Mesodermal cell (in vitro differentiated cells): ENCODE results near the gene GPRC5B.

Experiments
- H3K27ac ChIP-seq: 2 replicates; pipeline ENCODE4 v1.7.0; 2013; ENCODE audit warnings: mild to moderate bottlenecking, low read depth, low read length, moderate library complexity; ENCODE audit not compliant: severe bottlenecking
- H3K36me3 ChIP-seq: 2 replicates; pipeline ENCODE4 v1.7.1; 2013; ENCODE audit warnings: mild to moderate bottlenecking, low read length, moderate library complexity; ENCODE audit not compliant: control insufficient read depth, insufficient read depth
- H3K4me1 ChIP-seq: one replicate; pipeline ENCODE4 v1.7.1; 2013; ENCODE audit warnings: mild to moderate bottlenecking, low read length; ENCODE audit not compliant: insufficient read depth, control insufficient read depth, poor library complexity, severe bottlenecking
- H3K4me3 ChIP-seq: 2 replicates; pipeline ENCODE4 v1.7.0; 2013; ENCODE audit warnings: low read length, control low read depth, mild to moderate bottlenecking; ENCODE audit not compliant: insufficient read depth, poor library complexity, severe bottlenecking; ENCODE audit errors: extremely low read depth
- H3K9me3 ChIP-seq: 2 replicates; pipeline ENCODE4 v1.7.1; 2013; ENCODE audit warnings: mild to moderate bottlenecking, low read length, moderate library complexity; ENCODE audit not compliant: control insufficient read depth
- WGBS, 2 experiments: methylation state at CpG; one replicate each; pipeline ENCODE4 v1.1.5; 2013; ENCODE audit warnings: missing lambda C conversion rate in 2 of 2; ENCODE audit not compliant: insufficient coverage in 2 of 2; 5-methylcytosine and 5-hydroxymethylcytosine counted together

GPRC5B gene

DNA sequence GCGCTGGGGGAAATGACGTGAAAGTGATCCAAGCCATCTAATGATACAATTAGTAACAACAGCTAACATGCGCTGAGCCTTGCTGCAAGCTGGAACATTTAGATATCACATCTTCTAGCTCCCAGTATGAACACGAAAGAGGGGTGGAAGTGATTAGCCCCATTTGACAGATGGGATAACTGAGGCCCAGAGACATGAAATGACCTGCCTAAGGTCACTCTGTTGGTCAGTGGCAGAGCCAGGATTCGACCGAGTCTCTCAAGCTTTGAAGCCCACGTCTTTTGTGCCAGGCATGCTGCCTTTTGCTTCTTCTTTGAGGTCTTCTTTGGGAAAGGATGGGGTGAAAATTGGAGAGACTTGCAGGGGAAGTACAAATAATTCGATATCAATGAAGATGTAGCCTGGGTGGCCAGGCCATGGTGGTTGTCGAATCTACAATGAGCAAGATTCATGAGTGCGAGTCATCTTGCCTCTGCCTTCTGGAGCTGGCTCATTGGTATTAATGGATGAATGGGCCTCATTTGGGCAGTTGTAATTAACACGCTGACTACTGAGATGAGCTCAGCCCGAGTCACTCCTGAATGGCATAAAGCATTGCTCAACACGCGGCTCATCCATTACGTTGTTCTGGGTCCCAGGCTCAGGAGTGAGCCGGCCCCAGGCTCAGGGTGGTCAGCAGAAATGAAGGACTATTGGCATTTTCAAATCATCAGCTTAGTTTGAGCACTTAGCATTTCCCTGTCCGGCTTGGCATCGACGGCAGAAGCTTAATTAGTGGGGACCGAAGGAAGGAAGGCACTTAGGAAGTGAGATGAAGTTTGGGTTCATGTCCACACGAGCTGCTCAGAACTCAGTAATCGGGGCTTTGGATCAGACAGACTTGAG, 28.0 kb upstream of the GPRC5B start:
- Histone ChIP-seq H3K4me1 (peaks cover 4% of the 10 kb centered on the region), H3K36me3 (no peaks in the 10 kb centered on the region), H3K27ac (peak overlapping the region; percentile 36), H3K4me3 (no peak overlapping the region), H3K9me3 (no peaks in the 10 kb centered on the region)
- WGBS, 2 experiments = 82 to 86% methylated on average over 20 to 21 of the region's 22 CpGs

- H3K4me3 ChIP-seq = no peak overlapping the region
- no peak overlapping the region for H3K27ac ChIP-seq
- 79 to 89% methylated on average over 7 to 8 of the region's 8 CpGs for WGBS, 2 experiments
- H3K36me3 ChIP-seq = no peaks in the 10 kb centered on the region
- peaks cover 4% of the 10 kb centered on the region for H3K4me1 ChIP-seq
- no peaks in the 10 kb centered on the region for H3K9me3 ChIP-seq
Observed at GRCh38 chr16:19911747-19912454, 27.3 kb upstream of the GPRC5B start.

GRCh38 chr16:19911204-19911603, 26.6 kb upstream of the GPRC5B start:
- Histone ChIP-seq H3K27ac (no peak overlapping the region), H3K36me3 (no peaks in the 10 kb centered on the region), H3K9me3 (no peaks in the 10 kb centered on the region), H3K4me1 (peaks cover 4% of the 10 kb centered on the region), H3K4me3 (no peak overlapping the region)
- 71 to 100% methylated on average over 1 of the region's 2 CpGs for WGBS, 2 experiments

DNA sequence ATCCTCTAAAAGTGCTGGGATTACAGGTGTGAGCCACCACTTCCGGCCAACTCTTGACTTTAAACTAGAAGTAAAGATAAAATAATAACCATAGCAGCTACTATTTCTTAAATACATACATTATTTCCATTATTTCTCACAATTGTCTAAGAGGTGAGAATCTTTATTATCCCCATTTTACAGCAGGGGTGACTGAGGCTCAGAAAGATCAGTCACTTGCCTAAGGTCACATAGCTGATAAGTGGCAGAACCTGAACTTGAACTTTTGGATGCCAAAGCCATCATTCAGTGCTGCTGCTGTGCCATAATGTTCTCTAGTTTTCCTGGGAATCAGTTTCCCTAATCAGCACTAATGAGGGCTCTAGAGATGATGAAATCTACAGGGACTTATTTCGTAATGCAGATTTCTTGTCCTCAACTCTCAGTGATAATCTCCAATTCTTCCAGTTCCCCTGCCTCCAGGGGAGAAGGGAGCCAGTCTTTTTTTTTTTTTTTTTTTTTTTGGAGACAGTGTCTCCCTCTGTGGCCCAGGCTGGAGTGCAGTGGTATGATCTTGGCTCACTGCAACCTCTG, 25.2 kb upstream of the GPRC5B start:
- Histone ChIP-seq H3K9me3 (no peaks in the 10 kb centered on the region), H3K27ac (no peak overlapping the region), H3K4me3 (no peak overlapping the region), H3K36me3 (no peaks in the 10 kb centered on the region), H3K4me1 (peaks cover 4% of the 10 kb centered on the region)
- no CpG with 5 or more reads among the region's 2 CpGs for whole genome bisulfite sequencing, 2 experiments

GRCh38 chr16:19908921-19909320, 24.3 kb upstream of the GPRC5B start:
- Histone ChIP-seq H3K27ac (no peak overlapping the region), H3K4me1 (peaks cover 4% of the 10 kb centered on the region), H3K9me3 (no peaks in the 10 kb centered on the region), H3K36me3 (no peaks in the 10 kb centered on the region), H3K4me3 (no peak overlapping the region)
- WGBS, 2 experiments = no CpG with 5 or more reads among the region's 1 CpG

GRCh38 chr16:19907161-19907992, 22.7 kb upstream of the GPRC5B start:
- 36 to 44% methylated on average over 16 to 24 of the region's 24 CpGs for WGBS, 2 experiments
- Histone ChIP-seq H3K9me3 (no peaks in the 10 kb centered on the region), H3K36me3 (no peaks in the 10 kb centered on the region), H3K4me3 (no peak overlapping the region), H3K27ac (no peak overlapping the region), H3K4me1 (no peaks in the 10 kb centered on the region)

- Histone ChIP-seq H3K27ac (no peak overlapping the region), H3K9me3 (no peaks in the 10 kb centered on the region), H3K4me1 (no peaks in the 10 kb centered on the region), H3K4me3 (no peak overlapping the region), H3K36me3 (no peaks in the 10 kb centered on the region)
- 92 to 94% methylated on average over 4 to 6 of the region's 7 CpGs for WGBS, 2 experiments
Observed at GRCh38 chr16:19901164-19901563, 16.5 kb upstream of the GPRC5B start.

DNA sequence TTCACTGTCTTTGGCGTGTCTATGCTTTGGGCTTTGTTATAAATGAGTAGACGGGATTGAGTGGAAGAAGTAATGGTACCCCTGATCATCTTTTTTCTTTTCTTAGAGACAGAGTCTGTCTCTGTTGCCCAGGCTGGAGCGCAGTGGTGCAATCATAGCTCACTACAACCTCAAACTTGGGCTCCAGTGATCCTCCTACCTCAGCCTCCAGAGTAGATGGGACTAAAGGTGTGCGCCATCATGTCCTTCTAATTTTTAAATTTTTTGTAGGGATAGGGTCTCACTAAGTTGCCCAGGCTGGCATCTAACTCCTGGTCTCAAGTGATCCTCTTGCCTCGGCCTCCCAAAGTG, 14.9 kb upstream of the GPRC5B start:
- no peaks in the 10 kb centered on the region for H3K4me1 ChIP-seq
- no peaks in the 10 kb centered on the region for H3K36me3 ChIP-seq
- H3K9me3 ChIP-seq = no peaks in the 10 kb centered on the region
- 100% methylated on average over 1 of the region's 5 CpGs for WGBS, 2 experiments
- H3K27ac ChIP-seq = no peak overlapping the region
- H3K4me3 ChIP-seq = no peak overlapping the region

DNA sequence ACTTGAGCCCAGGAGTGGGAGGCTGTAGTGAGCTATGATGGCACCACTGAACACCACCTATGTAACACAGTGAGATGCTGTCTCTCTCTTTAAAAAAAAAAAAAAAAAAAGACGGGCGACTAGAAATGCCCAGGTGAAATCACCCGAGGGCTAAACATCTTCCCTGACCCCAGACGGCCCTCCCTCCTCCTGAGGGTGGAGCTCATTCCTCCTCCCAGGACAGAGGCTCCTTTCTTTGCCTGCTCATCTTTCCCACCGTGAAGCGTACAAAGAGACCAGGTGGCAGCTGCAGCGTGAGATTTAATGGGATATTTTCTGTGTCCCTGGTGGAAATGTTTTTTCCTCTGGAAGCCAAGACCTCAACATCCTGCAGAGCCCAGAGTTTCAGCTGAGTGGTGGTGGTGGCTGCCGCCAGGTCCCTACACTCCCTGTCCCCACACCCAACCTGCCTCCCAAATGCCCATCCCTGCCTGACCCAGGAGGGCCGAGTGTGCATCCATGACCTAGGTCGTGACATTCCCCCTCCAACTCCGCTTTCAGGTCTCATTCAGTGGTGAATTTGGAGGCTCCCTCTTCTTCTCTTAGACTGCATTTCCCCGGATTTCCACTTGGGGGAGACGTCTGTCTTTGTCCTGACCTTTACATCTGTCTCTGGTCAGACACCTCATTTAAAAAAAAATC, 14.4 kb upstream of the GPRC5B start:
- no peaks in the 10 kb centered on the region for H3K36me3 ChIP-seq
- H3K27ac ChIP-seq = no peak overlapping the region
- no peaks in the 10 kb centered on the region for H3K4me1 ChIP-seq
- no peak overlapping the region for H3K4me3 ChIP-seq
- 26 to 27% methylated on average over 5 to 6 of the region's 13 CpGs for WGBS, 2 experiments
- H3K9me3 ChIP-seq = no peaks in the 10 kb centered on the region

DNA sequence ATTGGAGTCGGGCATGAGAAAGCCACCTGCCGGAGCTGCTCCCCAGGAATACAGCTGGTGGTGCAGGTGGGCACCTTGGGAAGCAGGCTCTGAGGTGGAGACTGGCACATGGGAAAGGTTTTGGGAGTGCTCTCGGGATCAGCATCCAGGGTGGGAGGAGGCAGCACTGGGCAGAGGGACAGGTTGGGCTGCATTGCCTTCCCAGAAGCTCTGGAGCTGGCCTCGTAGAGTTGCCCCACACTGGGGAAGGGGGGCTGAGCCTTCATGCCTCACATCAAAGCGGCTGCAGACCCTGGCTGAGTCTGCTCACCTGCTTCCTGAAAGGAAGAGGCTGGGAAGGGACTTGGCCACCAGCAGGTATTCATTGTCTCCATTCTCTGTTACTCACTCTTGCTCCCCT, 13.5 kb upstream of the GPRC5B start:
- WGBS, 2 experiments = 76 to 95% methylated on average over 4 of the region's 5 CpGs
- H3K4me1 ChIP-seq = no peaks in the 10 kb centered on the region
- no peaks in the 10 kb centered on the region for H3K36me3 ChIP-seq
- H3K27ac ChIP-seq = no peak overlapping the region
- no peak overlapping the region for H3K4me3 ChIP-seq
- no peaks in the 10 kb centered on the region for H3K9me3 ChIP-seq
